Urinary bladder (tissue), 4 donors: Measurements from ENCODE around the gene CCDC85C. TPM values are rescaled to one million over a fixed set of nuclear protein-coding genes. Genes with fewer than 3 reads are reported as not detected.
A peak's percentile ranks its signal among the peaks of the same experiment; 100 is the strongest.

Experiments used
- DNase-seq: peaks from one replicate; pipeline ENCODE4 v3.0.0-alpha.2; 2015; ENCODE audit errors: extremely low spot score
- H3K27ac ChIP-seq: one replicate; pipeline ENCODE4 v1.5.1; 2013; ENCODE audit warnings: low read depth, mild to moderate bottlenecking, moderate library complexity
- H3K36me3 ChIP-seq: one replicate; pipeline ENCODE4 v1.6.1; 2013; ENCODE audit warnings: mild to moderate bottlenecking, moderate library complexity; ENCODE audit not compliant: insufficient read depth
- H3K4me1 ChIP-seq: one replicate; pipeline ENCODE4 v1.6.1; 2013; ENCODE audit warnings: mild to moderate bottlenecking, moderate library complexity; ENCODE audit not compliant: insufficient read depth
- H3K4me3 ChIP-seq: one replicate; pipeline ENCODE4 v1.5.1; 2013; ENCODE audit warnings: low read depth, low read length
- WGBS: extraction: QIAGEN DNeasy Blood & Tissue Kit; methylation state at CpG from one replicate; pipeline ENCODE4 v1.1.7; 2013; 5-methylcytosine and 5-hydroxymethylcytosine counted together
- polyA plus RNA-seq: library from polyadenylated mRNA; stranded (reverse); fragments of 200-250 nt; gene quantifications from one replicate; pipeline ENCODE4 v1.2.3, GENCODE V29; 2013
- total RNA-seq: library from RNA; depleted of rRNA; stranded (reverse); fragments of >200 nt; gene quantifications from one replicate; pipeline ENCODE4 v1.2.3, GENCODE V29; 2014
- donor health status: healthy with polysubstance abuse.
- donor health status: healthy.

Gene CCDC85C
- total and polyA plus RNA-seq, 2 donors, result 5.8 to 36.0 TPM

- Histone ChIP-seq H3K27ac (peak within 1 kb of the TSS; percentile 95), H3K4me1 (peaks cover 3% of the 10 kb centered on the region), H3K4me3 (peak within 1 kb of the TSS; percentile 99), H3K36me3 (no peaks in the 10 kb centered on the region)
- WGBS, result under 1% methylated on average over 82 of the region's 82 CpGs
- peak; percentile 99 for DNase-seq
These were observed 122.9 kb downstream of the CCDC85C start, which contains the start of gene CCNK for GRCh38 chr14:99480917-99481744. Gene CCNK, plus strand, starts transcription at chr14:99481409. Its CDS starts 11,269 bp downstream, at chr14:99492678.

GRCh38 chr14:99479906-99480869 is 123.8 kb downstream of the CCDC85C start, which contains the start of gene SETD3:
Gene SETD3, minus strand, starts transcription at chr14:99480859. Its CDS starts 15,054 bp downstream, at chr14:99465805.
- WGBS, result under 1% methylated on average over 122 of the region's 122 CpGs
- H3K4me1 ChIP-seq, result peaks cover 3% of the 10 kb centered on the region
- no peaks in the 10 kb centered on the region for H3K36me3 ChIP-seq
- peak within 1 kb of the TSS; percentile 99 for H3K4me3 ChIP-seq
- peak within 1 kb of the TSS; percentile 95 for H3K27ac ChIP-seq
- no peak for DNase-seq

- Histone ChIP-seq H3K4me1 (peaks cover 3% of the 10 kb centered on the region), H3K36me3 (no peaks in the 10 kb centered on the region), H3K27ac (no peak overlapping the region), H3K4me3 (peak overlapping the region; percentile 99)
- WGBS, result 10% methylated on average over 18 of the region's 18 CpGs
- no peak for DNase-seq
These were observed 124.7 kb downstream of the CCDC85C start for GRCh38 chr14:99479160-99479905.

- Histone ChIP-seq H3K36me3 (no peaks in the 10 kb centered on the region), H3K4me3 (no peak overlapping the region), H3K27ac (no peak overlapping the region), H3K4me1 (peaks cover 3% of the 10 kb centered on the region)
- WGBS, result 69% methylated on average over 4 of the region's 4 CpGs
- DNase-seq, result no peak
These were observed 125.9 kb downstream of the CCDC85C start for GRCh38 chr14:99478128-99478527.

GRCh38 chr14:99476864-99477263 is 127.1 kb downstream of the CCDC85C start:
- no peak for DNase-seq
- 51% methylated on average over 1 of the region's 1 CpG for WGBS
- Histone ChIP-seq H3K4me1 (no peaks in the 10 kb centered on the region), H3K27ac (no peak overlapping the region), H3K36me3 (no peaks in the 10 kb centered on the region), H3K4me3 (no peak overlapping the region)

GRCh38 chr14:99475660-99476059 is 128.3 kb downstream of the CCDC85C start:
- no peak for DNase-seq
- H3K36me3 ChIP-seq, result no peaks in the 10 kb centered on the region
- H3K4me3 ChIP-seq, result no peak overlapping the region
- H3K4me1 ChIP-seq, result no peaks in the 10 kb centered on the region
- 84% methylated on average over 2 of the region's 2 CpGs for WGBS
- no peak overlapping the region for H3K27ac ChIP-seq

- Histone ChIP-seq H3K4me3 (no peak overlapping the region), H3K4me1 (no peaks in the 10 kb centered on the region), H3K36me3 (no peaks in the 10 kb centered on the region), H3K27ac (no peak overlapping the region)
- 50% methylated on average over 9 of the region's 9 CpGs for WGBS
- no peak for DNase-seq
These were observed 128.8 kb downstream of the CCDC85C start for GRCh38 chr14:99475179-99475578.

GRCh38 chr14:99473458-99473857 is 130.5 kb downstream of the CCDC85C start:
- H3K4me3 ChIP-seq, result no peak overlapping the region
- 69% methylated on average over 3 of the region's 3 CpGs for whole genome bisulfite sequencing
- no peak overlapping the region for H3K27ac ChIP-seq
- no peaks in the 10 kb centered on the region for H3K4me1 ChIP-seq
- H3K36me3 ChIP-seq, result no peaks in the 10 kb centered on the region
- DNase-seq, result no peak

- WGBS, result 85% methylated on average over 4 of the region's 4 CpGs
- H3K36me3 ChIP-seq, result no peaks in the 10 kb centered on the region
- no peak for DNase-seq
- H3K4me3 ChIP-seq, result no peak overlapping the region
- no peak overlapping the region for H3K27ac ChIP-seq
- H3K4me1 ChIP-seq, result no peaks in the 10 kb centered on the region
These were observed 131.1 kb downstream of the CCDC85C start for GRCh38 chr14:99472937-99473336.

GRCh38 chr14:99471731-99472130 is 132.3 kb downstream of the CCDC85C start:
- H3K4me1 ChIP-seq, result no peaks in the 10 kb centered on the region

GRCh38 chr14:99468836-99469592 is 135.0 kb downstream of the CCDC85C start:
- 73% methylated on average over 8 of the region's 8 CpGs for WGBS
- no peaks in the 10 kb centered on the region for H3K4me1 ChIP-seq
- no peaks in the 10 kb centered on the region for H3K36me3 ChIP-seq
- no peak overlapping the region for H3K27ac ChIP-seq
- H3K4me3 ChIP-seq, result no peak overlapping the region
- DNase-seq, result no peak

More at GRCh38 chr14:99471731-99472130, 132.3 kb downstream of the CCDC85C start:
- no peak for DNase-seq
- H3K36me3 ChIP-seq, result no peaks in the 10 kb centered on the region
- whole genome bisulfite sequencing, result 87% methylated on average over 7 of the region's 7 CpGs
- H3K27ac ChIP-seq, result no peak overlapping the region
- no peak overlapping the region for H3K4me3 ChIP-seq

- H3K4me1 ChIP-seq, result no peaks in the 10 kb centered on the region
- H3K36me3 ChIP-seq, result no peaks in the 10 kb centered on the region
- no peak overlapping the region for H3K4me3 ChIP-seq
- WGBS, result 79% methylated on average over 4 of the region's 4 CpGs
- H3K27ac ChIP-seq, result no peak overlapping the region
- no peak for DNase-seq
These were observed 135.9 kb downstream of the CCDC85C start for GRCh38 chr14:99468081-99468480.
